Heart right ventricle (tissue), 16 donors: ENCODE measurements around the gene ZNF148. TPM values are rescaled to one million over a fixed set of nuclear protein-coding genes. Genes with fewer than 3 reads are reported as not detected.

Experiments
- ATAC-seq, 8 donors: fragments of 200-7000 bp; cut with Tn5 transposase; one replicate each; pipeline ENCODE4 v1.9.1; 2020; ENCODE audit warnings: mild to moderate bottlenecking in 8 of 8, moderate library complexity in 8 of 8, moderate number of reproducible peaks in 1 of 8
- DNase-seq, 2 donors: peaks; one replicate each; pipeline ENCODE4 v3.0.0-alpha.2; 2020
- H3K27ac ChIP-seq, 10 donors: fragments of 200-600 bp; sonication (generic) in 2 of 10; one replicate each; pipeline versions ENCODE4 v1.5.0 to v1.8.0; 2020 to 2022; ENCODE audit warnings: mild to moderate bottlenecking in 3 of 10
- H3K27me3 ChIP-seq, 7 donors: fragments of 200-600 bp; one replicate each; pipeline ENCODE4 v1.8.0; 2021 to 2022; ENCODE audit warnings: mild to moderate bottlenecking in 2 of 7
- H3K36me3 ChIP-seq, 9 donors: fragments of 200-600 bp; sonication (generic) in 1 of 9; one replicate each; pipeline versions ENCODE4 v1.5.0 to v1.8.0; 2020 to 2022; ENCODE audit warnings: mild to moderate bottlenecking in 2 of 9
- H3K4me1 ChIP-seq, 9 donors: fragments of 200-600 bp; sonication (generic) in 1 of 9; one replicate each; pipeline versions ENCODE4 v1.5.0 to v1.8.0; 2020 to 2022; ENCODE audit warnings: mild to moderate bottlenecking in 4 of 9
- H3K4me3 ChIP-seq, 10 donors: fragments of 200-600 bp; sonication (generic) in 2 of 10; one replicate each; pipeline versions ENCODE4 v1.5.0 to v1.8.0; 2020 to 2022; ENCODE audit warnings: mild to moderate bottlenecking in 7 of 10, moderate library complexity in 2 of 10
- H3K9me3 ChIP-seq, 11 donors: fragments of 200-600 bp in 10 of 11; sonication (generic) in 2 of 11; one replicate each; pipeline versions ENCODE4 v1.5.0 to v1.8.0; 2013 to 2022; ENCODE audit warnings: mild to moderate bottlenecking in 2 of 11, control low read depth in 1 of 11, moderate library complexity in 1 of 11
- WGBS, 2 donors: extraction: QIAGEN DNeasy Blood & Tissue Kit; methylation state at CpG; one replicate each; pipeline ENCODE4 v1.1.7; 2013; ENCODE audit warnings: inconsistent platforms in 1 of 2; 5-methylcytosine and 5-hydroxymethylcytosine counted together
- intact Hi-C, 10 donors: fragments of 100-400 bp; cut with DNase I; formaldehyde crosslinking; loops; one replicate each; pipeline versions ENCODE4 v1.11.1 to v1.14.2; 2022
- polyA plus RNA-seq, 2 donors: library from polyadenylated mRNA; stranded (reverse); fragments of 200-250 nt; gene quantifications; one replicate each; pipeline ENCODE4 v1.2.3, GENCODE V29; 2013
- total RNA-seq, 10 donors: library from RNA; stranded (reverse); fragmentation: NEBNext Ultra II Directional in 3 of 10; extraction: Animal tissue kit (Norgen Biotek cat#: 25700) in 3 of 10; gene quantifications; one replicate each; pipeline versions ENCODE4 v1.2.1 to v1.2.4, GENCODE V29; 2021 to 2023
- TF ChIP-seq, protein P1 (sequence below), 9 donors: fragments of 200-600 bp; sonication (generic) in 2 of 9; IDR thresholded peaks; one replicate each; pipeline versions ENCODE4 v1.5.0 to v1.8.0; 2021 to 2022; ENCODE audit warnings: antibody characterized with exemption in 9 of 9, mild to moderate bottlenecking in 5 of 9, moderate library complexity in 1 of 9
- donor health status: Arrhythmogenic right ventricular cardiomyopathy.
- donor health status: ischemic (EF 13 %, LVEDD 7.1; RV severe dilation, severe dysfunction).
- donor health status: healthy with polysubstance abuse.
- donor health status: DM: no; HTN: yes; CAD: no.
- donor health status: DM: no; HTN: no; CAD: no.
- donor health status: ischemic (EF 25% LVEDD 6.9; RV normal size, moderate dysfunction).
- donor health status: ischemic (EF 25% LVEDD 5.7; RV mildly dilated, moderate dysfunction).
- donor health status: healthy.
- donor health status: DM: yes; HTN: yes; CAD: no.
- donor health status: Ischemic cardiomyopathy.
- donor health status: ischemic (EF 35%, LVEDD 5.7; RV mildly dilated, moderate dysfunction).
- donor health status: nonischemic (EF 11% LVEDD 7.7; RV severe dilation, severe dysfunction).
- donor health status: DM: yes; HTN: yes; CAD: no.
- donor health status: PGD.
- donor health status: ischemic (EF 29% LVEDD 5.4; RV normal size, mild dysfunction).
- donor health status: nonischemic (EF 23%, LVEDD 6.1; RV moderate dilation, normal function).

ZNF148 gene
- total and polyA plus RNA-seq, 12 donors, result 2.9 to 59.6 (median 44.7) TPM

DNA sequence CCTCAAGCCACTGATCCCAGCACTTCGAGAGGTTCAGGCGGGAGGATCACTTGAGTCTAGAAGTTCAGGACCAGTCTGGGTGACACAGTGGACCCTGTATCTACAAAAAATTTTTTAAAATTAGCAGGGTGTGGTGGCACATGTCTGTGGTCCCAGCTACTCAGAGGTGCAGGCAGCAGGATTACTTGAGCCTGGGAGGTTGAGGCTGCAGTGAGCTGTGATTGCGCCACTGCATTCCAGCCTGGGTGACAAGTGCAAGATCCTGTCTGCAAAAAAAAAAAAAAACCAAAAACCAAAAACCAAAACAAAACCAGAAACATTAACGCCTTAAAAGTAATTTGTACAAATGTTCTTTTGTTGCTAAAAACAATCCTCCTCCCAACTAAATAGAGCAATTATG is 134.6 kb downstream of the ZNF148 start:
- no peak for ATAC-seq

DNA sequence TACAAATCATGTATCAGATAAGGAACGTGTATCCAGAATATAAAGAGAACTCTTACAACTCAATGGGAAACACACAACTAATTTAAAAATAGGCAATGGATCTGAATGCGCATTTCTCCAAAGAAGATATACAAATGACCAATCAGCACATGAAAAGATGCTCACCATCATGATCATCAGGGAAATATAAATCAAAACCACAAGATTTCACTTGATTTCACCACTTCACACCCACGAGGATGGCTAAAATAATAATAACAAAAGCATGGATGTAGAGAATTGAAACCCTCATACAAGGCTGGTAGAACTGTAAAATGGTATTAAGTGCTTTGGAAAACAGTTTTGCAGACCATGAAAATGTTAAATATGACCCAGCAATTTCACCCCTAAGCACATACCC is 135.9 kb downstream of the ZNF148 start:
- H3K9me3 ChIP-seq, result no peaks in the 10 kb centered on the region
- H3K27ac ChIP-seq, result no peak overlapping the region
- peaks cover 0 to 9% (median 0%) of the 10 kb centered on the region in 9 donors for H3K4me1 ChIP-seq
- peaks cover 0 to 17% (median 6%) of the 10 kb centered on the region in 9 donors for H3K36me3 ChIP-seq
- no peaks in the 10 kb centered on the region for H3K27me3 ChIP-seq
- DNase-seq (no peak), ATAC-seq (no peak)
- H3K4me3 ChIP-seq, result no peak overlapping the region
- TF ChIP-seq, protein P1, sequence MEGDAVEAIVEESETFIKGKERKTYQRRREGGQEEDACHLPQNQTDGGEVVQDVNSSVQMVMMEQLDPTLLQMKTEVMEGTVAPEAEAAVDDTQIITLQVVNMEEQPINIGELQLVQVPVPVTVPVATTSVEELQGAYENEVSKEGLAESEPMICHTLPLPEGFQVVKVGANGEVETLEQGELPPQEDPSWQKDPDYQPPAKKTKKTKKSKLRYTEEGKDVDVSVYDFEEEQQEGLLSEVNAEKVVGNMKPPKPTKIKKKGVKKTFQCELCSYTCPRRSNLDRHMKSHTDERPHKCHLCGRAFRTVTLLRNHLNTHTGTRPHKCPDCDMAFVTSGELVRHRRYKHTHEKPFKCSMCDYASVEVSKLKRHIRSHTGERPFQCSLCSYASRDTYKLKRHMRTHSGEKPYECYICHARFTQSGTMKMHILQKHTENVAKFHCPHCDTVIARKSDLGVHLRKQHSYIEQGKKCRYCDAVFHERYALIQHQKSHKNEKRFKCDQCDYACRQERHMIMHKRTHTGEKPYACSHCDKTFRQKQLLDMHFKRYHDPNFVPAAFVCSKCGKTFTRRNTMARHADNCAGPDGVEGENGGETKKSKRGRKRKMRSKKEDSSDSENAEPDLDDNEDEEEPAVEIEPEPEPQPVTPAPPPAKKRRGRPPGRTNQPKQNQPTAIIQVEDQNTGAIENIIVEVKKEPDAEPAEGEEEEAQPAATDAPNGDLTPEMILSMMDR (IDR thresholded peaks at IDR 0.05), result no peak
- intact Hi-C loops, result loop anchor here in 1 of 10 donors (10.0 kb wide), 1 partner anchor 136 kb away; the partner anchor contains the start of gene ZNF148
- WGBS, 2 donors, result 76 to 82% methylated on average over 3 of the region's 3 CpGs

More for the DNA sequence above, 134.6 kb downstream of the ZNF148 start:
- Histone ChIP-seq H3K4me1 (peaks cover 0 to 9% (median 0%) of the 10 kb centered on the region in 9 donors), H3K27me3 (no peaks in the 10 kb centered on the region), H3K36me3 (peaks cover 0 to 18% (median 6%) of the 10 kb centered on the region in 9 donors), H3K27ac (no peak overlapping the region), H3K9me3 (no peaks in the 10 kb centered on the region), H3K4me3 (no peak overlapping the region)
- 71% methylated on average over 4 of the region's 4 CpGs for WGBS, 2 donors
- DNase-seq, result no peak
- TF ChIP-seq, protein P1 (IDR thresholded peaks at IDR 0.05), result no peak
- intact Hi-C loops, result no loop called here

DNA sequence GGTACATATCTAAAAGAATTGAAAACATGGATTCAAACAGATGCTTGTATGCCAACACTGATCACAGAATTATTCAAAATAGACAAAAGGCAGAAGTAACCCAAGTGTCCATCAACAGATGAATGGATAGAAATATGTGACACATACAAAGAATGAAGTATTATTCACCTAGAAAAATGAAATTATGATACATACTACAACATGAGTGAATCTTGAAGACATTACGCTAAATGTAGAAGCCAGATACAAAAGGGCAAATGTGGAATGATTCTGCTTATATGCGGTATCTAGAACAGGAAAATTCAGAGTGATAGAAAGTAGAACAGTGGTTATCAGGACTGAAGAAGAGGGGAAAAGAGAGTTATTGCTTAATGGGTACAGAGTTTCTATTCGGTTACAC is 136.4 kb downstream of the ZNF148 start:
- 92 to 98% methylated on average over 3 of the region's 3 CpGs for whole genome bisulfite sequencing, 2 donors
- peaks cover 0 to 9% (median 0%) of the 10 kb centered on the region in 9 donors for H3K4me1 ChIP-seq
- DNase-seq (no peak), ATAC-seq (no peak)
- no peak overlapping the region for H3K27ac ChIP-seq
- TF ChIP-seq, protein P1 (IDR thresholded peaks at IDR 0.05), result no peak
- intact Hi-C loops, result loop anchor here in 1 of 10 donors (10.0 kb wide), 1 partner anchor 136 kb away; the partner anchor contains the start of gene ZNF148
- H3K27me3 ChIP-seq, result no peaks in the 10 kb centered on the region
- H3K4me3 ChIP-seq, result no peak overlapping the region
- H3K36me3 ChIP-seq, result peaks cover 0 to 20% (median 6%) of the 10 kb centered on the region in 9 donors
- H3K9me3 ChIP-seq, result no peaks in the 10 kb centered on the region

DNA sequence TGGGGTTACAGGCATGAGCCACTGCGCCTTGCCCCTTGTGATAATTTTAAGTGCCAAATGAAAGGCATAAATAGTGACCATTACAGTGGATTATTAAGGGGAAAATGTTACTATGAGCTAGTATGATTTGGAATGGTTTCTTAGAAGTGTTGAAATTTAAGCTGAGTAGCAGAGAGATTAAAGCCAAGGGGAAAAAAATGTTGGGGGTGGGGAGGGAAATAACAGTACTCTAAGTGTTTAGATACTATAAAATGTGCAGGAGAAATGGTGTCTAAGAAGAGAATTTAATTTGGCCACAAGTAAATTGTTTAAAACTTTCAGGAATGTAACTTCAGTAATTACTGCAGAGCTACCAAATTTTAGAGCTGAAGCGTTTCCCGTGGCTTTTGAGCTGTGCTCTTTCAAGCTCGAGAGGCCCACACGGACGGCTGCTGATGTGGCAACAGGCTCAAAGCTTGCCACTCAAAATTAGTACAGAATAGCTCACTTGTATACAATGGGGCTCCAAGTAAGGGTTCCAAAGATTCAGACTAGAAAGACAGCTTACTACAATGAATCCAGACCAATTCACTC is 138.7 kb downstream of the ZNF148 start:
- no peak overlapping the region for H3K27ac ChIP-seq
- DNase-seq, result no peak

More for the DNA sequence above, 138.7 kb downstream of the ZNF148 start:
- no peaks in the 10 kb centered on the region for H3K9me3 ChIP-seq
- intact Hi-C loops, result loop anchor here in 2 of 10 donors (1.0 to 10.0 kb wide), 2 partner anchors 48 to 138 kb away; partner anchors contain the start of gene ZNF148 (in 1 of the 2)
- H3K4me3 ChIP-seq, result no peak overlapping the region
- TF ChIP-seq, protein P1 (IDR thresholded peaks at IDR 0.05), result no peak
- peak in 1 of 8 donors; percentile 18 for ATAC-seq
- peaks cover 0 to 38% (median 8%) of the 10 kb centered on the region in 9 donors for H3K36me3 ChIP-seq
- H3K27me3 ChIP-seq, result no peaks in the 10 kb centered on the region
- WGBS, 2 donors, result 61 to 68% methylated on average over 6 of the region's 6 CpGs
- H3K4me1 ChIP-seq, result peaks cover 0 to 9% (median 0%) of the 10 kb centered on the region in 9 donors
